GM21447 (cell line): Measurements from ENCODE around the gene HADH.

Experiments
- ATAC-seq: cut with Tn5 transposase; IDR thresholded peaks from one replicate; pipeline ENCODE4 v1.9.1; 2021; ENCODE audit not compliant: unreplicated experiment

HADH gene

DNA sequence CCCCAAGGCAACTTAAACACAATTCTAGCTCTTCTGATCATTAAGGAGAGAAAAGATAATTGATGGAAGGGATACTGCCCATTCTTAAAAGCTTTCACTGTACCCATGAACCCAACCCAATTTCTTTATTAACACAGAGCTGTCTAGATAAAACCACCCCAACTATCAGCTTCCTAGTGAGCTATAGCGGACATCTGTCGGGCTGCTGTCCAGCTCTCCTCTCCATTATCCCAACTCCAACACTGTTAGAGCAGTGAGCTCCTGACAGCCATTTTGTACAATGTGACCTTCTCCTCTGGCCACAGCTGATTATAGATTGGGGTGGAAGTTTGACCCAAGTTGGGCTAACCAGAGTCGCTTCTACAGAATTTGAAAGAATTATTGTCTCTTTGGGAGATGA lies 66.1 kb downstream of the HADH start:
- no peak for ATAC-seq

DNA sequence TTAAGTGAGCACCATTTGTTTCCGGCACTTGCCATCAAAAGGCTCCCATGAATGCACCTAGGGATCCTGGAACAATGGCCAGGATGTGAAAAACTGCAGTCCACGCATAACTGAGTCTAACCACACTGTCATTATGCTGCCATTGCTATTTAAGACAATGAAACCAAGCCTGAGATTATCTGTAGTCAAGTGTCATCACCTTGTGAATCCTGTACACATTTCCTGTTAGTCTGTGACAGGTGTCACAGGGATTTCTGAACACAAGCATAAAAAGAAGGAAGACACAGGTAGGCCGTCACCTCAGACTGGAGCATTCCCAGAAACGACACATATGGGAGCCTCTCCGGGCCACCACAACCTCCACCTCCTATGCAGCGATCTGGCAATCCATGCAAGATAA lies 66.7 kb downstream of the HADH start:
- no peak for ATAC-seq

- ATAC-seq, result no peak
These were observed 69.2 kb downstream of the HADH start for GRCh38 chr4:108058685-108059440.

DNA sequence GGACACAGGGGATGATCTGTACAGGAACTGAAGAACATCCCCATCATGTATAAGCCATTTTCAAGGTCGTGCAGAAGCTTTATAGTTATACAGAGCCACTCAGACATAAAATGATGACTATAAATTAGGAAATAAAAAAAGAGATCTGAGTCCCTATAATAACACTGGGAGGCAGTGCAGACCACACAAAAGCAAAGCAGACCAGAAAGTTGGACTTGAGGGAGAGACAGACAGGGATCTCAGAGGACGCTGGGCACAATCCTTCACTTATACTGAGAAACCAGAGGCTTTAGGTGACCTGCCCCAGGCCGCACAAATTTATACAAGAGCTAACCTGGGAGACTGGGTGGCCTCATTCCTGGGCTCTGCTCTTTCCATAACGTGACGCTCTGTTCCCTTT lies 70.5 kb downstream of the HADH start:
- ATAC-seq, result no peak

DNA sequence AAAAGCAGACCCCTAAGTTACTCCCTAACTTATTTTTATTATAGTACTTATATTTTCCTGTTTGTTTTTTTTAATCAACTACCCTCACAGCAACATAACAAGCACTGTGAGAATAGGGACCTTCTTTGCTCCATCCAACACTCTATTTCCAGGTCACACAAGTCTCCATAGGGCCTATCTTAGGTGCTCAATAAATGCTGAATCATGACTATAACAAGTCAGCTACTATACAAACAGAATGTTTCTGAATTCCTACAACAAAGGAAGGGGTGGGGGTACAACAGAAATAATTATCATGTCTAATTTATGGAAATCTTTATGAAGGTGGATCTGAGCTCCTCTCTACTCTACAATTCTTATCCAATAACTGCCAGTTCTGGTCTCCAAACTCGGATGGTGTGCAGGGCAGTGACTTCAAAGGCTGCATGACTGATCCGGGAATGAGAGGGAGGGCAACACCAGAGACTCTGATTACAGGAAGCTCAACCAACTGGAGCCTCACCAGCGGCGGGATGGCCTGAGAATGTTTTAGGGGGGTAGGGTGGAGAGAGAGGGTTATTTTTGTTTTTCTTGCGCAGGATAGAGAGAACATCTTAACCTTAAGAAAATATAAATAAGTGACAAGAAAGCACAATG lies 71.1 kb downstream of the HADH start:
- ATAC-seq, result no peak

GRCh38 chr4:108068442-108068841 lies 78.8 kb downstream of the HADH start:
- no peak for ATAC-seq

DNA sequence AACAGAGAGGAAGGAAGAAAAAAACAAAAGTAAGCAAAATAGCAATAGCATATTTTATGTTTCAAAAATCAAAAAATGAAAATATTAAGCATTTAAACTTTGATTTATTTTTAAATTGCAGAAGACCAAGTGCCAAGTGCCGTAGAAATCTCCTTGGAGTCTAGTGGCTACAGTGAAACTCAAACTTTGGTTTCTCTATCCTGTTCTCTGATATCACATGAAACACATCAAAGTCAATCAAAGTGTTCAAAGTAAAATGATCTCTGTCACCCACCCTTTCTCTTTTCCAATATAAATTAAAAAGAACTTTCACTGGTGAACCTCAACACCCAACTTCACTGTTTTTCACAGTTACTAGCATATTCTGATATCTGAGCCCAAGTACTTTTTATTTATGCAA lies 81.1 kb downstream of the HADH start:
- no peak for ATAC-seq

DNA sequence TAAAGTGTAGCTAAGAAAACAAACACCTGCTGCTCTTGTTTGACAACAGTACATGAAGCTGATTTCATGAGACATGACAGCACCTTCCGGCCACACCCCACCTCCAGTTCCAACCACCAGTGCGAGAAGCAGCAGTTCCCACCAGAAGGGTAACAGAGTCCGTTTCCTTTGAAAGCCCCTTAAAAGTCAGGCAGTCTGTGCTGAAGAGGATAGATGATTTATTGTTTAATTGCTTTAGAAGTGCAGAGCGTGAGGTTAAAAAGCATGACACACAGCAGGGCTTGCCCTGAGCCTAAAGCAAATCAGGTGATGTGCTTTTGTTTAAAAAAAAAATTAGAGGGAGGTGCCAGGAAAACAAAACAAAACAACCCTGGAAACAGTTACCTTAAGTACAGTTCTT lies 82.6 kb downstream of the HADH start:
- ATAC-seq, result no peak

GRCh38 chr4:108078024-108078733 lies 88.5 kb downstream of the HADH start:
- ATAC-seq, result no peak

DNA sequence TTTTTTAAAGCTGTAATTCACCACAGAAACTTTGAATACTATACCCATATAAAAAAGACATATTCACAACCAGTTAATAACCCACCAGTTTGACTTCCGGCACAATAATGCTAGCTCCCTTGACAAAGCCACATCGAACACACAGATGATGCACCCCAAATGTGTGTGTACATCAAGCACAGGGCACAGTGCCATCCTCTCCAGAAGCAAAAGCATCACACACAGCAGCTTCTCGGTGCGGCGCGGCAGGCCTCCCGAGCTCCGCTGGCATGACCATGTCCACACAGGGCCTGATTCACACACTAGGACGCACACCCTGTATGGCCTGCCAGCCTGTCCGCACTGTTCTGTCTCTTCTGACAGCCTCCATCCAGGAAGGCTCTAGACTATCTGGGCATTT lies 91.1 kb downstream of the HADH start:
- ATAC-seq, result no peak

DNA sequence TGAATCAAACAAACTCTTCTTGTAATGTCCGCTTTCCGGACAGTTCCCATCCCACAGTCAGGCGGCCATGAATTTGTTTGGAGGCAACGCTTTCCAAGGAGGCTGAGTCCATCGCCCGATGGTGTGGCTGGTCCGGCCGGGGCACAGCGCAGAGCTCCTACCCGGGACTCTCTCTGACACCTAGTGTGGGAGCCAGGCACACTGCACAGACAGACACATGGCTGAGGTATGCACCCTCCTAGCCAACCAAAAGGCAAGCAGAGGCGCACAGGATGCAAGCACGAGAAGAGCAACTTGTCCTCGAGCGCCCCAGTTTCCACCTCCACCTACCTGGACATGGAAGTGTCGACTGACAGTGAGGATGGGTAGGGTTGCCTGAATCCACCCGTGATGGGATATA lies 91.6 kb downstream of the HADH start:
- ATAC-seq, result no peak
